GM19467 (cell line): Measurements from ENCODE around the gene ATF1.
"Not testable (repeated sequence)": the region's sequence is repeated elsewhere in the genome, so short reads cannot be mapped to it uniquely, and the experiment has no call there.

Experiments
- ATAC-seq: cut with Tn5 transposase; IDR thresholded peaks from one replicate; pipeline ENCODE4 v1.9.1; 2021; ENCODE audit warnings: mild to moderate bottlenecking, moderate library complexity; ENCODE audit not compliant: unreplicated experiment

Gene ATF1

DNA sequence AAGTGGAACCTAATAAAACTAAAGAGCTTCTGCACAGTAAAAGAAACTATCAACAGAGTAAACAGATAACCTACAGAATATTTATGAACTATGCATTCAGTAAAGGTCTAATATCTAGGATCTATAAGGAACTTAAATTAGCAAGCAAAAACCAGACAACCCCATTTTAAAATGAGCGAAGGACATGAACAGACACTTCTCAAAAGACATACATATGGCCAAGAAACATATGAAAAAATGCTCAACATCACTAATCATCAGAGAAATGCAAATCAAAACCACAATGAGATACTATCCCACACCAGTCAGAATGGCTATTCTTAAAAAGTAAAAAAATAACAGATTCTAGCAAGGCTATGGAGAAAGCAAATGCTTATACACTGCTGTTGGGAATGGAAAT is 91.3 kb downstream of the ATF1 start:
- ATAC-seq: not testable (repeated sequence)

DNA sequence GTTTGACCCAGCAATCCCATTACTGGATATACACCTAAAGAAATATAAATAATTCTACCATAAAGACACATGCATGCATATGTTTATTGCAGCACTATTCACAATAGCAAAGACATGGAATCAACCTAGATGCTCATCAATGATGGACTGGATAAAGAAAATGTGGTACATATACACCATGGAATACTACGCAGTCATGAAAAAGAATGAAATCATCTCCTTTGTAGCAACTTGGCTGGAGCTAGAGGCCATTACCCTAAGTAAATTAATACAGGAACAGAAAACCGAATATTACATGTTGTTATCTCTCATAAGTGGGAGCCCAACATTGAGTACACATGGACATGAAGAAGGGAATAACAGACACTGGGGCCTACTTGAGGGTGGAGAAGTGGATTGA is 91.8 kb downstream of the ATF1 start:
- ATAC-seq: not testable (repeated sequence)

GRCh38 chr12:50859621-50860310 is 95.9 kb downstream of the ATF1 start:
- no peak for ATAC-seq

GRCh38 chr12:50862316-50862715 is 98.4 kb downstream of the ATF1 start:
- no peak for ATAC-seq

DNA sequence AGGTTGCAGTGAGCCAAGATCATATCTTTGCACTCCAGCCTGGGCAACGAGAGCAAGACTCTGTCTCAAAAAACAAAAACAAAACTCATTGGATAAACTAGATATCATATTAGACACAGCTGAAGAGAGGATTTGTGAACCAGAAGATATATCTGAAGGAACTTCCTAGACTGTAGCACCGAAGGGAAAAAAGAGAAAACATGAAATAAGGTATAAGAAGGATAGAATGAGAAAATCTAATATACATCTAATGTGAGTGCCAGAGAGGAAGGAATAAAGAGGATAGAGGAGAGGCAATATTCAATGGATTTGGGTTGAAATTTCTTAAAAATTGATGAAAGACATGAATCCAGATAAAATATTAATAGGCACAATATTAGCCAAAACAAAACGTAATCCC is 101.4 kb downstream of the ATF1 start:
- no peak for ATAC-seq

GRCh38 chr12:50868881-50869280 is 105.0 kb downstream of the ATF1 start:
- ATAC-seq: not testable (repeated sequence)
